ENCODE results near the gene NRSN2.
"Not testable (repeated sequence)": the region's sequence is repeated elsewhere in the genome, so short reads cannot be mapped to it uniquely, and the experiment has no call there.

Gene NRSN2

DNA sequence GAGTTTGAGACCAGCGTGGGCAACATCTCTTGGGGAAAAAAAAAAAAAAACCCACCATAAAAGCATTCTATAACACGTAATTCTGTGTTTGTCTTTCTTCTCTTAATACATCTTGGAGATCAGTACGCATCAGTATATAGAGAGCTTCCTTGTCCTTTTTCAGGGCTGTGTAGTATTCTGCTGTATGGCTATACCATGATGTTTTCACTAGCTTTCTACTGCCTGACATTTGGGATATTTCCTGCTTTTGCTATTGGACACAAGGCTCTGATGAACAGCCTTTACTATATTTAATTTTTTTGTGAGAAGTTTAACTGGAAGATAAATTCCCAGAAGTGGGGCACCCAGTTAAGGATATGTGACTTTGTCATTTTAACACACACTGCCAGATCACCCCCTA is 40.6 kb downstream of the NRSN2 start:
- in situ Hi-C loops (cut with HindIII; ENCODE audit: low pct_ligation_motif_present, low pct_unique_long_range_greater_than_20kb, low sequenced_read_pairs) = no loop called here
- no peak for DNase-seq

GRCh38 chr20:388034-388994 is 41.4 kb downstream of the NRSN2 start:
- in situ Hi-C loops (cut with HindIII; ENCODE audit: low pct_ligation_motif_present, low pct_unique_long_range_greater_than_20kb, low sequenced_read_pairs) = no loop called here
- DNase-seq = no peak

- in situ Hi-C loops (cut with HindIII; ENCODE audit: low pct_ligation_motif_present, low pct_unique_long_range_greater_than_20kb, low sequenced_read_pairs) = no loop called here
- DNase-seq = no peak
Measured at GRCh38 chr20:389220-389619, 42.3 kb downstream of the NRSN2 start.

DNA sequence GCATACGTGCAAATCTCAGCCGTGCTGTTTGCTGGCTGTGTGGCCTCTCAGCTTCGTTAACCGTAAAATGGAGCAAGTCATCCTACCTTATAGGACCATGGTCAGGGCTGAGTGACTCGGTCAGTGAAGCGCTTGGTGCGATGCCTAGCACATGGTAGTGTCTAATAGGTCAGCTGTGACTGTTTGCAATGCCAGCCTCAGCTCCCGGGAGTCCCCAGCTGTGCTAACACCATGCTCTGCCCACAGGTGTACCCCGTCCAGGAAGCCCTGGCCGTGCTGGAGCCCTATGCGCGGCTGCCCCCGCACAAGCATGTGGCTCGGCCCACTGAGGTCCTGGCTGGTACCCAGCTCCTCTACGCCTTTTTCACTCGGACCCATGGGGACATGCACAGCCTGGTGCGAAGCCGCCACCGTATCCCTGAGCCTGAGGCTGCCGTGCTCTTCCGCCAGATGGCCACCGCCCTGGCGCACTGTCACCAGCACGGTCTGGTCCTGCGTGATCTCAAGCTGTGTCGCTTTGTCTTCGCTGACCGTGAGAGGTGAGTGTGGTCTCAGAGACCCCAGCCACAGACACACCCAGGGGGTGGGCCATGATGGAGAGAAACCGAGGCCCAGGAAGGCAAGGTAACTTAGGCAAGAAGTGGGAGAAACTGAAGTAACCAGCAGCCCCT is 44.3 kb downstream of the NRSN2 start:
- in situ Hi-C loops (cut with HindIII; ENCODE audit: low pct_ligation_motif_present, low pct_unique_long_range_greater_than_20kb, low sequenced_read_pairs) = no loop called here
- DNase-seq = no peak

GRCh38 chr20:393296-393695 is 46.4 kb downstream of the NRSN2 start:
- DNase-seq; in situ Hi-C loops (cut with HindIII; ENCODE audit: low pct_ligation_motif_present, low pct_unique_long_range_greater_than_20kb, low sequenced_read_pairs): not testable (repeated sequence)

DNA sequence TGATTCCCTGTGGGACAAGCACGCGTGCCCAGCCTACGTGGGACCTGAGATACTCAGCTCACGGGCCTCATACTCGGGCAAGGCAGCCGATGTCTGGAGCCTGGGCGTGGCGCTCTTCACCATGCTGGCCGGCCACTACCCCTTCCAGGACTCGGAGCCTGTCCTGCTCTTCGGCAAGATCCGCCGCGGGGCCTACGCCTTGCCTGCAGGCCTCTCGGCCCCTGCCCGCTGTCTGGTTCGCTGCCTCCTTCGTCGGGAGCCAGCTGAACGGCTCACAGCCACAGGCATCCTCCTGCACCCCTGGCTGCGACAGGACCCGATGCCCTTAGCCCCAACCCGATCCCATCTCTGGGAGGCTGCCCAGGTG is 49.3 kb downstream of the NRSN2 start:
- no peak for DNase-seq
- in situ Hi-C loops (cut with HindIII; ENCODE audit: low pct_ligation_motif_present, low pct_unique_long_range_greater_than_20kb, low sequenced_read_pairs) = no loop called here

DNA sequence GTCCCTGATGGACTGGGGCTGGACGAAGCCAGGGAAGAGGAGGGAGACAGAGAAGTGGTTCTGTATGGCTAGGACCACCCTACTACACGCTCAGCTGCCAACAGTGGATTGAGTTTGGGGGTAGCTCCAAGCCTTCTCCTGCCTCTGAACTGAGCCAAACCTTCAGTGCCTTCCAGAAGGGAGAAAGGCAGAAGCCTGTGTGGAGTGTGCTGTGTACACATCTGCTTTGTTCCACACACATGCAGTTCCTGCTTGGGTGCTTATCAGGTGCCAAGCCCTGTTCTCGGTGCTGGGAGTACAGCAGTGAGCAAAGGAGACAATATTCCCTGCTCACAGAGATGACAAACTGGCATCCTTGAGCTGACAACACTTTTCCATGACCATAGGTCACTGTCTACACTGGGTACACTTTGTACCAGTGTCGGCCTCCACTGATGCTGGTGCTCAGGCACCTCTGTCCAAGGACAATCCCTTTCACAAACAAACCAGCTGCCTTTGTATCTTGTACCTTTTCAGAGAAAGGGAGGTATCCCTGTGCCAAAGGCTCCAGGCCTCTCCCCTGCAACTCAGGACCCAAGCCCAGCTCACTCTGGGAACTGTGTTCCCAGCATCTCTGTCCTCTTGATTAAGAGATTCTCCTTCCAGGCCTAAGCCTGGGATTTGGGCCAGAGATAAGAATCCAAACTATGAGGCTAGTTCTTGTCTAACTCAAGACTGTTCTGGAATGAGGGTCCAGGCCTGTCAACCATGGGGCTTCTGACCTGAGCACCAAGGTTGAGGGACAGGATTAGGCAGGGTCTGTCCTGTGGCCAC is 49.9 kb downstream of the NRSN2 start:
- DNase-seq = no peak
- in situ Hi-C loops (cut with HindIII; ENCODE audit: low pct_ligation_motif_present, low pct_unique_long_range_greater_than_20kb, low sequenced_read_pairs) = no loop called here

DNA sequence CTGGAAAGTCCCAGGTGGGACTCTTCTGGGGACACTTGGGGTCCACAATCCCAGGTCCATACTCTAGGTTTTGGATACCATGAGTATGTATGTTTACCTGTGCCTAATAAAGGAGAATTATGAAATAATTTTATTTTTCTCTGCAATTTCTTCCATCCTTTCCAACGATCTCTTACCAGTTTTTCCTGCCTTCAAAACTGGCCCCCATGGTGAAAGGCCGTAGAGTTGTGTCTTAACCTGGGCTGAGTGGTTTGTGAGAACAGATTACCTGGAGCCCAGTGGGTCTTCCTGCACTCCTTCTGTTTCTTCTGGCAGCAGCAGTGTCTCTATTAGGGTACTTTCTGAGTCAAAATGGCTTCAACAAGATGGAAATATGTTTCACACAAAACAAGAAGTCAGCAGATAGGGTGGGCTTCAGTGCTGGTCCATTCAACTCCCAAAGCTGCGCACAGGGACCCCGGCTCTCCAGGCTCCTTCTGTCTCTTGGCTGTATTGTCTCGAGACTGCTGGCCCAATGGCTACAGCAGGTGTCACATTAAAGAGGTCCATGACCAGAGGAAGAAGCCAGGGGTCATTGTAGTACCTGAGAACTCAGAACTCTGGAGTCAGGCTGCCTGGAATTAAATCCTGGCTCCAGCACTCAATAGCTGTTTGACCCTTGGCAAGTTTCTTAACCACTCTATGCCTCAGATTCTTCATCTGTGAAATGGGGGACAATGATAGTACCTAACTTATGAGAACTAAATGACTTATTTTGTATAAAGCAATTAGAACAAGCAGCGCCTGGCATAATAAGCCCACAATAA is 50.7 kb downstream of the NRSN2 start:
- in situ Hi-C loops (cut with HindIII; ENCODE audit: low pct_ligation_motif_present, low pct_unique_long_range_greater_than_20kb, low sequenced_read_pairs) = no loop called here
- DNase-seq = no peak

DNA sequence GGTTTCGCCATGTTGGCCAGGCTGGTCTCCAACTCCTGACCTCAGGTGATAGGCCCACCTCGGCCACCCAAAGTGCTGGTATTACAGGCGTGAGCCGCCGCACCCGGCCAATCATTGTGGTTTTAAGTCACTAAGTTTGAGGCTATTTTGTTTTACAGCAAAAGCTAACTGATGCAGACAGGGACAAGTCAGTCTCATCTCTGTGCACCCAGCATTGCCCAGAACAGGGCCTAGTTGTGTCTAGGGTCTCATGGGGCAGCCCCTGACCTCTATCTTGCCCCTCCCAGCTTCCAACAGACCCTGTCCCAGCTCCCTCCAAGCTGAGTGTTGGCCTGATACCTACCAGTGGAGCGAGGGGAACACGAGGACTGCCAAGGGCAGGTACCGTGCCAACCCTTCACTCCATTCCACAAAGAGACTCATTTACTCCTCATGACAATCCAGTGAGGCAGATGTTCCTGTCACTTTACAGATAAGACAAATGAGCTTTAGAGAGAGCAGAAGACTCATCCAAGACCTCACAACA is 52.3 kb downstream of the NRSN2 start:
- in situ Hi-C loops (cut with HindIII; ENCODE audit: low pct_ligation_motif_present, low pct_unique_long_range_greater_than_20kb, low sequenced_read_pairs) = no loop called here
- DNase-seq = no peak

DNA sequence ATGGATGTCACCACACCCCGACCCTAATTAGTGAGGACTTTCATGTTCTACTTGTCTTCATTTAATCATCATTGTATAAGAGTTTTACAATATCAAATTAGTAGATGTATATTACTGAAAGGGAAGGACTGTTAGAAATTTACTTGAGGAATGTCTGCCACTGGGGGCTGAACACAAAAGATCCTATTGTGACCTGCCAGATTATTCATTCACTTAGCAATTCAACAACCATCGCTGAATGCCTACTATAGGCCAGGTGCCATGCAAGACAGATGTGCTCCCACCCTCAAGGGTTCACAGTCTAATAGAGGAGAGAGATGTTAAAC is 53.2 kb downstream of the NRSN2 start:
- in situ Hi-C loops (cut with HindIII; ENCODE audit: low pct_ligation_motif_present, low pct_unique_long_range_greater_than_20kb, low sequenced_read_pairs) = no loop called here
- DNase-seq = peak; percentile 38

- in situ Hi-C loops (cut with HindIII; ENCODE audit: low pct_ligation_motif_present, low pct_unique_long_range_greater_than_20kb, low sequenced_read_pairs) = no loop called here
Measured at GRCh38 chr20:400454-401275, 53.8 kb downstream of the NRSN2 start.

GRCh38 chr20:401682-402495 is 55.0 kb downstream of the NRSN2 start:
- DNase-seq = peak; percentile 99
- in situ Hi-C loops (cut with HindIII; ENCODE audit: low pct_ligation_motif_present, low pct_unique_long_range_greater_than_20kb, low sequenced_read_pairs) = no loop called here

More at GRCh38 chr20:400454-401275, 53.8 kb downstream of the NRSN2 start:
- DNase-seq = peak; percentile 66

DNA sequence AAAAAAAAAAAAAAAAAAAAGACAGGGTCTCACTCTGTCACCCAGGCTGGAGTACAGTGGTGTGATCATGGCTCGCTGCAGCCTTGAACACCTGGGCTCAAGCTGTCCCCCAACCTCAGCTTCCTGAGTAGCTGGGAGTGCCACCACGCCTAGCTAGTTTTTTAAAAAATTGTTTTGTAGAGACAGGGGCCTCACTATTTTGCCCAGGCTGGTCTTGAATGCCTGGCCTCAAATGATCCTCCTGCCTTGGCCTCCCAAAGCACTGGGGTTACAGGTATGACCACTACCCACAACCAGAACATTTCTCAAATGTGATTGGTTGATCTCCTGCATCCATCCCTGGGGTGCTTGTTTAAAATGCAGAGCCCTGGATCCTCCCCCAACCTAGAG is 55.6 kb downstream of the NRSN2 start:
- no peak for DNase-seq
- in situ Hi-C loops (cut with HindIII; ENCODE audit: low pct_ligation_motif_present, low pct_unique_long_range_greater_than_20kb, low sequenced_read_pairs) = no loop called here

DNA sequence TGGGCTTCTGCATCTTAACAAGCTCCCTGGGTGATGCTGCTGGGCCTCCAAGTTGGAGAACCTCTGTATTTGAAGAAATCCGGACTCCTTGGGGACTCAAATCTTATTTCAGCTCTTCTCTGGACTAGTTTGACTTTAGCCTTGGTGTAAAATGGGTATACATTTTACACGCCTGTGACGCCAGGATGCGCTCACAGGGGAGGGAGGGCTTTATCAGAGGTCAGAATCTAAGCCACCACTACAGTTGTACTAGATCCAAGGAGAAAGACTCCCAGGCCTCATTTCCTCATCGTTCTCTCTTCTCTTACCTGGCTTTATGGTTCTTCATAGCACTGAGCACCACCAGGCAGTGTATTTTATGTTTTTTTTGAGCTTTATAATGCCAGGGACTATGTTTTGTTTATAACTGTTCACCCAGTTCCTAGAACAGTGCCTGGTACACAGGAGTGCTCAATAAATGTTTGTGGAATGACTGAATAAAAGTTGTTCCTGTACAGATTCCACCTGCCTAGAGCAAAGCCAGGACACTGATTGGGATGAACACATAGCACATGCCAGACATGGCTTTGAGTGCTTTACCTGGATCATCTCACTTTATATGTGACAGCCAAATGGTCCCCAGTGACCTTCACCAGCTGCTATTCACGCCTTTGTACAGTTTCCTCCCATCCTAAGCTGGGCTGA is 56.1 kb downstream of the NRSN2 start:
- no peak for DNase-seq
- in situ Hi-C loops (cut with HindIII; ENCODE audit: low pct_ligation_motif_present, low pct_unique_long_range_greater_than_20kb, low sequenced_read_pairs) = no loop called here

DNA sequence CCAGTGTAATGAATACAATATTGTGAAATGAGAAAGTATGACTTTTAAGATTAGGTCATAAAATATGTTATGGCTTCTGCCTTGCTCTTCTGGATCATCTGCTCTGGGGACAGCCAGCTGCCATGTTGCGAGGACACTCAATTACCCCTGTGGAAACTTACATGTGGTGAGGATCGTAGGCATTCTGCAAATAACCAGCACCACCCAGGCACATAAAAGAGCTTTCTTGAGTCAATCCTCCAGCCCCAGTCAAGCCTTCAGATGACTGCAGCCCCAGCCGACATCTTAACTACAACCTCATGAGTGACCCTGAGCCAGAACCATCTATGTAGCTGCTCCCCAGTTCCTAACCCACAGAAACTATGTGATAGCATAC is 56.7 kb downstream of the NRSN2 start:
- in situ Hi-C loops (cut with HindIII; ENCODE audit: low pct_ligation_motif_present, low pct_unique_long_range_greater_than_20kb, low sequenced_read_pairs) = no loop called here
- DNase-seq = no peak

- in situ Hi-C loops (cut with HindIII; ENCODE audit: low pct_ligation_motif_present, low pct_unique_long_range_greater_than_20kb, low sequenced_read_pairs) = no loop called here
- no peak for DNase-seq
Measured at GRCh38 chr20:404088-404487, 57.2 kb downstream of the NRSN2 start.
